IPS-18c (cell line): ENCODE data around the gene PFKL.
"Not testable (repeated sequence)": the region's sequence is repeated elsewhere in the genome, so short reads cannot be mapped to it uniquely, and the experiment has no call there.

Source experiments
- H3K4me3 ChIP-seq: 2 replicates; pipeline ENCODE4 v1.7.0; 2013; ENCODE audit warnings: low read depth, mild to moderate bottlenecking, low read length, moderate library complexity; ENCODE audit not compliant: insufficient read depth
- H3K9me3 ChIP-seq: one replicate; pipeline ENCODE4 v1.6.1; 2013; ENCODE audit warnings: mild to moderate bottlenecking, low read length, moderate library complexity; ENCODE audit not compliant: control insufficient read depth, insufficient read depth

PFKL gene

DNA sequence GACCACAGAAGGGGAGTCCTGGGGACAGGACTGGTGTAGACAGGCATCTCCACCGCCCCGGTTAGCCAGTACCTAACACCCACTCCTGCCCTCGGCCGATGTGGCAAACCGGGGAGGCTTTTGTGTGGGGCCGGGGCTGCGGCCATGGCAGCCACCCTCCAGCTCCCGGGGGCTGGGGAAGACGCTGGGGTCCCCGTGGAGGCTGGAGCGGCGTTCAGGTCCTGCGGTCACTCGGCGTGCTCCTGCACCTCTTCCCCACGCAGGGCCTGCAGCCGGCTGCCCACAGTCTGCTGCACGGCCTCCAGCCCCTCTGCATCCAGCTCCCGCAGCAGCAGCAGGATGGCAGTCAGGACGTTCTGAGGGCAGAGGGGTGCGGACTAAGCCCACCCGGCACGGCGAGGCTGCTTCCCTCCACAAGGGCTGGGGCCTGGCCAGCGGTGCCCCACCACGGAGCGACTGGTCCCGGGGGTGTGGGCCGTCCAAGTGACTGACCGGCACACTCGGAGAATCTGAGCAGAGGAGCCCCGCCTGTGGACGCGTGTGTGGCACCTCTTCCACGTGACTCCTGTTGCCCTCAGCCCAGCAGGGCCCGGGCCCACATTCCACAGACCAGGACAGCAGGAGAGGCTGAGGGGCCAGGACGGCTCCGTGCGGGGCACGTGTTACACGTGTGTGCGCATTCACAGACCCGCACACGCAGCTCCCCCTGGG, 30.3 kb downstream of the PFKL start:
- no peaks in the 10 kb centered on the region for H3K9me3 ChIP-seq

DNA sequence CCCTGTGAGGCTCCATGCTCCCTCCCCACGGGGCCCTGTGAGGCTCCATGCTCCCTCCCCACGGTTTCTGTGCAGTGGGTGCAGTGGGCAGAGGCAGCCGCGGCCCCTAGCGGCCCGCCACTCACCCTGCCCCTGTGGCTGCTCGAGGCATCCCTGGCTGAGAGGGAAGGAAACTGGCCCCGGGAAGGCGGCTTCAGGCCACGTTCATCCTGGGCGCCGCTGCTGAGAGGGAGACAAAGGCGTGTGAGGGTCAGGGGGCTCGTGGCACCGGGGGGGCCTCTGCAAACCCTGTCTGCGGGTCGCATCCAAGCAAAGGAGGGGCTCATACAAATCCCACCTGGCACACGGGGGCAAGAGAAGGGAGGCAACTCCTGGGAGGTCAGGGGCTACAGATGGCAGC, 30.8 kb downstream of the PFKL start:
- Histone ChIP-seq H3K9me3 (no peaks in the 10 kb centered on the region), H3K4me3 (no peak overlapping the region)

More for the DNA sequence above, 30.3 kb downstream of the PFKL start:
- H3K4me3 ChIP-seq, result no peak overlapping the region

DNA sequence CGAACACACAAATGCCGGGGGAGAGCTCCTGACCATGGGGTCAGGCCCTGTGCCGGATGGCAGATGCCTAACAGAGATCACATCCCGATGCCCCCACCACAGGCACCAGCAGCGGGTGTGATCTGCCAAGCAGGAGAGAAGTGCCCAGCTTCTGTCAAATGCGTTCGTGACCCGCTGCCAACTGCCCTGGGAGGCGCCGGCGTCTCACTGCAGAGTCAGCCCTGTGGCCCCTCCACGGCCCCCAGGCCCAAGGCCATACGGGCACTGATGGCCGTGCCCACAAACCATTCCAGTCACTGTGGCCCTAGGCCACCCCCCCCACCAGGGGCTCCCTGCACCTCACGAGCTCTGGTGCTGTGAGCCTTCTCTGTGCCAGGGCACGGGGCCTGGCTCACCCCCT, 31.4 kb downstream of the PFKL start:
- no peaks in the 10 kb centered on the region for H3K9me3 ChIP-seq
- no peak overlapping the region for H3K4me3 ChIP-seq

DNA sequence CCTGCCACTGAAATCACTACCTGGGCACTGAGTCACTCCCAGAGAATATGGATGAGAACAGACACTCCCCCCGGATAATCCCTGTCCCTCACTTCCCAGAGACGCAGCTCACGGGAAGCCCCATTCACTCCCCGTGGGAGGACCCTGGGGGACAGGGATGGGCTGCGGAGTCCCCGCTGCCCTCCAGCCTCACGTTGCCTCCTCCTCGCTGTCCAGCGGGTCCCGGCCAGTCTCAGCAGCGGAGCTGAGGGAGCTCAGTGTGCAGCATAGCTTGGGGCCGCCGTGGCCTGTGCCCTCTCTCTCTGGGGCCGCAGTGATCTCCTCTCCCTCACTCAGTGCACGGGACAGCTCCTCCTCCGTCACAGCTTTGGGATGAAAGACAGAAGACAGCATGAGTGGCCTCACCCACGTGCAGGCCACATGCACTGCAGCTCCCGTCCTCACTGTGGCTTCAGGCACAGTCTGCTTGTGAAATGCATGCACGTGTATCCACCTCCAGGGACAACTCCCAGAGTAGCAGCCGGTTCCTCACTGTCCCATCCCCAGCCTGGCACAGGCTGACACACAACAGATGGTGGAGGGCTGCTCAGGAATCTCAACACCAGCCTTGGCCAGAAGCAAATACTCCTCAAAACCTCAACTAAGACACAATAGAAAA, 31.9 kb downstream of the PFKL start:
- H3K4me3 ChIP-seq, result no peak overlapping the region
- no peaks in the 10 kb centered on the region for H3K9me3 ChIP-seq

DNA sequence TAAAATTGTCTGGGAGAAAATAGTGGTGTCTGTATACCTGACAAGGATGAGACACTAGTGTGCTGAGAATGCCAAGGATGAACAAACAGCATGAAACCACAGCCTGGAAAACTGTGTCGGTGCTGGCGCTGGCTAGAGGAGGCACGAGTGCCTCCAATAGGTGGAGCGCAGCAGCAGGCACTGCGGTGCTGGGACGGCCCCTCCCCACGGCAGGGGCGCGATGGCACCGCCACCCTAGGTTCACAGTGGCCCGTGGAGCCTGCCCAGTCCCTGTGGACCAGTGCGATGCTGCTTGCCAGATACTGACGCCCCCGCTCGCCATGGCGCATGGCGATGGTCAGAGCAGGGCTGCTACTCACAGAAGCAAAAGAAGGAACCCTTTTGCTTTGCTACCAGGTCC, 32.5 kb downstream of the PFKL start:
- Histone ChIP-seq H3K4me3 (no peak overlapping the region), H3K9me3 (no peaks in the 10 kb centered on the region)

DNA sequence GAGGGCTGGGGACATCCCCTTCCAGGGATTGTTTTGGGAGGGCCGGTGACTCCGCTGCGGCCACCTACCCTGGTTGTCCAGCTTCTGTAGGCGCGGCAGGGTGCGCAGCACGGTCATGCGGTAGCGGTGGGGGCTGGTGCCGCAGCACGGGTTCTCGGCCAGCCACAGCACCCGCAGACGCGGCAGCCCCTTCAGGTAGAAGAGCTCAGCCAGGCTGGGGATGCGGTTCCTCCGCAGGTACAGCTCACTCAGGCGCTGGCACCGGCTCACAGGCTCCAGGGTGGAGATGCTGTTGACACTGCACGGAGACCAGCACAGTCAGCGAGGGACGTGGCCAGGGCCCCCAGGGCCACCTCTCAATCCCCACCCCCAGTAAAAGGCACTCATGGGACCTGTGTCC, 33.1 kb downstream of the PFKL start:
- no peaks in the 10 kb centered on the region for H3K9me3 ChIP-seq
- no peak overlapping the region for H3K4me3 ChIP-seq

DNA sequence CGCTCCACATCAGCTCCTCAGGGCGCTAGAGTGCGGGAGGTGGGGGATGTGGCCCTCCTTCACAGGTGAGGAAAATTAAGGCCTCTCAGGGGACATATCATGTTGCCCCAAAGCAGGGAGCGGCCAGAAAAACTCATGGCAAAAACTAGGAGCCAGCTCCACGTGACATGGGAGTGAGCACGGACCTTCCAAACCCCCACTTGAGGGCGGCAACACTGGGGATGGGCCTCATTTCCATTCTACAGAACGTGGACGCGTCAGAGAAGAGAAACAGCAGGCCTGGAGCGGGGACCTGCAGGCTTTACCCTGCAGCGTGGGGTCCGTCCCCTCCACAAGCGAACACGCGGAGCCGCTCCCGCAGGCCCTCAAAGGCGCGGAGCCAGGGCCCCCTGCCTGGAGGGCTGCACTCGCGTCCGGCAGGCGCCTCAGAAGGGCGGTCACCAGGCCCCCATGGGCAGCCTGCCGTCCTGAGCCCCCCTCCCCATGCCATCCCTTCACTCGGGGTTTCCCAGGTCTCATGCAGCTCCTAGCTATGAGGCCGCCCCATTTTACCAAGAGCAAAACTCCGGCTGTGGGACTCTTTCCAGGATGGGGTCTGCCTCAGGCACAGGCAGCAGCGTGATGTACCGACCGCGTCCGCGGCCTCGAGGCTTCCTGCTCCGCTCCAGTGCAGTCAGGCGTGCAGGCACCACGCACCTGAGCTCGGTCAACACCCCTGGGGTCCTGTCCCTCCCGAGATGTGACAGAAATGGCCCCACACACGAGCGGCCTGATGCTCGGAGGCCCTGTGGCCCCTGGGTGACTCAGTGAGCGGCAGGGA, 33.9 kb downstream of the PFKL start:
- H3K4me3 ChIP-seq, result no peak overlapping the region

DNA sequence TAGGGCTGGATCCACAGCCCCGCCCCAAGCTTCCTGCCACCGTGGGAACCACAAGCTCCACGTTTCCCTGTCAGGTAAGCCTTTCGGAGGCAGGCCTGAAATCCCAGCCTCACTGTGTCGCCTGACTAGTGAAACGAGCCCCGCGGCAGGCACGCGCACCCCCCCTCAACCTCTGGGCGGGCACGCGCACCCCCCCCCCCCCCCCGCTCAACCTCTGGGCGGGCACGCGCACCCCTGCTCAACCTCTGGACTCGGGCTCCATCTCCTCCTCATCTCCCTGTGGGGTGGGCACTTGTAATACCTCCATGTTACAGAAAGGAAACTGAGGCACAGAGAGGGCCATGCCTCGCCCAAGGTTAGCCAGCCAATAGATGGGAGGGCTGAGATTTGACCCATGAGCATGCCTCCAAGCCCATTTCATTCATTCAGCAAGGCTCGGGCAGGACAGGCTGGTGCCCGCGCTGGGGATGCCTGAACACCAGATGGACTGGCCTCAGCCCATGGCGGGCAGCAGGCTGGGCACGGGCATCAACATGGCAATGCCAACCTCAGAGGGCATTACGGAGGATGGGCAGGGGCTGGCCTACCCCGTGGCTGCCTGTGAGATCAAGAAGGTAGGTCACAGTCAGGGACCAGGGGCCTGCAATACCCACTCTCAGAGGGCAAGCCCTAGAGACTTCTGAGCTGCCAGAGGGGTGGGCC, 34.6 kb downstream of the PFKL start:
- Histone ChIP-seq H3K9me3 (no peaks in the 10 kb centered on the region), H3K4me3 (no peak overlapping the region)

More for the DNA sequence above, 33.9 kb downstream of the PFKL start:
- no peaks in the 10 kb centered on the region for H3K9me3 ChIP-seq

DNA sequence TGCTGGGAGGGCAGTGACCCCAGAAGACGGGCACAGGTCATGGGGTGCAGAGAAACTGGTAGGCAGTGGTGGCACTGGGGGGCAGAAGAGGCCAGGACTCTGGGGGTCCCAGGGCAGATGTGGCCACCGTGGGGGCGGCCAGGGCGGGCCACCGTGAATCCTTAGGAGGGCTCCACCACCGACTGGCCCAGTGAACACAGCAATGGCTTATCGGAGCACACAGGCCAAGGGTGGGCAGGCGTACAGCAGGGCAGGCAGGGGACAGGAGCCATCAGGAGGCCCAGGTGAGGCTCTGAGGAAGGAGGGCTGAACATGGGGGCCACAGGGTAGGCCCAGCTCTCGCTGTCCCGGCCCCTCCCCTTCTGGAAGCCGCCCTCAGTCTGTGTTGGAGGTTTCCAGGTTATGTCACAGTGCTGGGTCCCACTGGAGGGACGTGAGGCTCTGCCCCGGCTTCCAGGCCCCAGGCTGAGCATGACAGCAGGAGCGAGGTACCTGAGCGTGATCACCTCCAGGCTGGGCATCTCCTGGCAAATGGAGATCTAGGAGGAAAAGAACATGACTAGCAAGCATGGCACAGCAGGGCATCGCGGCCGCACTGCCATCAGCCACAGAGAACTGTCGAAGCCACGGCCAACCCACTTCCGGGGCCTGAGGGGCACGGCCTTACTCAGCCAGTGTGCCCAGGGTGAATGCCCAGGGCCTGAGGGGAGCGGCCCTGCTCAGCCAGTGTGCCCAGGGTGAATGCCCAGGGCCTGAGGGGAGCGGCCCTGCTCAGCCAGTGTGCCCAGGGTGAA, 35.6 kb downstream of the PFKL start:
- no peak overlapping the region for H3K4me3 ChIP-seq
- H3K9me3 ChIP-seq, result no peaks in the 10 kb centered on the region

DNA sequence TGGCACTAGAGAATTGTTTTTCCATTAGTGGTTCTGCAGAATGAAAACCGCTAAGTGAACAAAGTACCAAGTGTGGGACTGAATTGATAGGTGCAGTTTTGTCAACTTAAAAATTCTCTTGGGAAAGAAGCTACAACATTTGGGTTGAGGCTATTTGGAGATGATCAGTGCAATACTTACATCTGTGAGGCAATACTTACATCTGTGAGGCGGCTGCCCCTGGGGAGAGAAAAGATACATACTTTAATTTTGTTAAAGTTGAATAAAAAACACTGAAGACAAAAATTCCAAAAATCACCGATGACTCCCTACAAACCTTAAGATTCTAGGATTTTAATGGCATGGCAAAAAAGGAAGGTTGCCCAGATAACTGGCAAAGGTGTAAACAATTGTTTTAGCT, 37.6 kb downstream of the PFKL start:
- Histone ChIP-seq H3K9me3 (no peaks in the 10 kb centered on the region), H3K4me3 (no peak overlapping the region)

DNA sequence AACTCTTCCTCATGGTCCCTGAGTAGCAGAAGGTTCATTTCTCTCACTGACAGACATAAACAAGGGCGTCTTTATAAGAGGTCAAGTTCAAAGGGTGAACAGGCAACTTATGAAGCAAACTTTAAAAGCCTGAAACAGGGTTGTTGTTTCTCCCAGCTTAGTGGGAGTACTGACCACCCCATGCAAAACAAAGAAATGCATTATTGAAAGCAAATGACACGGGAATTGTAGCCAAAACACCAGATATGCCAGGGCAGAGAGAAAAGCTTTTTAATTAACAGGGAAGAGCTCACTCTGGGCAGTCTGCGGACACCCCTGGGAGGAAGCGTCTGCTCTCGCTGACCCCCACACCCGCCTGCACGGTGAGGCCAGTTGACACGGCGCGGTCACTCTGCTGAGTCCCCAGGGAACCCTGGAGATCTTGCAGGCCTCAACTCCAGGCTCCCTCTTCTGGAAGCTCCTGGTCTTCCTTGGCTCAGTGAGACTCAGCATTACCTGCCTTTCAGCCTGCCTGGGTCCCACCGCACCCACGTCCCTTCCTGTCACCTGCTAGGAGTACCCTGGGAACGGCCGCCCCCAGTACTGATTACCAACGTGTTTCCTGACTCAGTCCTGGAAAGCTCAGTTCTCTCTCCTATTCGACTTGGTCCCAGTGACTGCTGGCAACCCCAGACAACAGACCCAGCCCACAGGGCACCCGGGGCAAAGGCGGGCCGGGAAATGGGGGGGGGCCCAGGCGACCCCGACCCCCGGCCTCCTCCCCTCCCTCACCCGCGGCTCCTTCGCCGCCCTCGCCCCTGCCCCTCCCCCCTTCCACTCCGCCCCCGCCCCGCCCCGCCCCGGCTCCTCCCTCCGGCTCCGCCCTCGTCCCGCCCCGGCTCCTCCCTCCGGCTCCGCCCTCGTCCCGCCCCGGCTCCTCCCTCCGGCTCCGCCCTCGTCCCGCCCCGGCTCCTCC, 38.4 kb downstream of the PFKL start:
- no peaks in the 10 kb centered on the region for H3K9me3 ChIP-seq
- H3K4me3 ChIP-seq, result peak overlapping the region; percentile 50

DNA sequence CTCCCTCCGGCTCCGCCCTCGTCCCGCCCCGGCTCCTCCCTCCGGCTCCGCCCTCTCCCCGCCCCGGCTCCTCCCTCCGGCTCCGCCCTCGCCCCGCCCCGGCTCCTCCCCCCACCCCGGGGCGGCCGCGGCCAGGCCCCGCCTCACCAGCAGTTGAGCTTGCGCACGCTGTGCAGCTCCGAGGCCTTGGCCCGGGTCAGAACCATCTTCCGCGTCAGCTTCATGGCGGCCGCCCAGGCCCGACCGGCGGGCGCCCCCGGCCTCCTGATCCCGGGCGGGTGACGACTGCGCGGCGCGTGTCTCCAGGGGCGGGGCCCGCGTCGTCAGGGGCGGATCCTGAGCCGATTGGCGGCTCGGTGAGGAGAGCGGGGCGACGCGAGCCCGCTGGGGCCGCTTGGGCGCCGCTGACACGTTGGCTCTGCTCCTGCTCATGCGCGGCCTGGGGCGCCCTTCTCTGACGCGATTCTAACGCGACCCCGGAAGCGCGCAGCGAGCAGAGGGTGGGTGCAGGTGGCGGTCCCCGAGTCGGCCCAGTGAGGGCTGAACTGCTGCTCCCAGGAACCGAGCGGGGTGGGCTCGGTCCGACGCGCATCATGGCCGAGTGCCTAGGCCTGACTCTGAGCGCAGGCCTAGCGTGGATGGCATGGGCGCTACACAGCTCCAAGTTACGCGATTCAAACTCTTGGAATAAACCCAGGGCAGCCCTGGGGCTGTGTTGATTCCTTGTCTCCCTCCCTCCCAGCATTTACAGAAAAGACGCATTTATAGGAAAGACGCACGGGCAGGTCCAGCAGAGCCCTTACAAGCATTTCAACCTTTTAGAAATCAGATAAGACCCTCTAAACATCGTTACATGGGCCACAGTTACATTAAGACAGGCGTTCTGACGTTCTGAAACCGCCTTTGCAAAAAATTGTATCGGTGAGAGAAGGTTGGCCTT, 39.4 kb downstream of the PFKL start, which contains the start of gene CFAP410:
TSS of gene CFAP410 (minus strand) at position 420 of the 940 bp plus-strand sequence. CDS start at position 224, 196 bp downstream.
- peak within 1 kb of the TSS; percentile 71 for H3K4me3 ChIP-seq
- no peaks in the 10 kb centered on the region for H3K9me3 ChIP-seq

DNA sequence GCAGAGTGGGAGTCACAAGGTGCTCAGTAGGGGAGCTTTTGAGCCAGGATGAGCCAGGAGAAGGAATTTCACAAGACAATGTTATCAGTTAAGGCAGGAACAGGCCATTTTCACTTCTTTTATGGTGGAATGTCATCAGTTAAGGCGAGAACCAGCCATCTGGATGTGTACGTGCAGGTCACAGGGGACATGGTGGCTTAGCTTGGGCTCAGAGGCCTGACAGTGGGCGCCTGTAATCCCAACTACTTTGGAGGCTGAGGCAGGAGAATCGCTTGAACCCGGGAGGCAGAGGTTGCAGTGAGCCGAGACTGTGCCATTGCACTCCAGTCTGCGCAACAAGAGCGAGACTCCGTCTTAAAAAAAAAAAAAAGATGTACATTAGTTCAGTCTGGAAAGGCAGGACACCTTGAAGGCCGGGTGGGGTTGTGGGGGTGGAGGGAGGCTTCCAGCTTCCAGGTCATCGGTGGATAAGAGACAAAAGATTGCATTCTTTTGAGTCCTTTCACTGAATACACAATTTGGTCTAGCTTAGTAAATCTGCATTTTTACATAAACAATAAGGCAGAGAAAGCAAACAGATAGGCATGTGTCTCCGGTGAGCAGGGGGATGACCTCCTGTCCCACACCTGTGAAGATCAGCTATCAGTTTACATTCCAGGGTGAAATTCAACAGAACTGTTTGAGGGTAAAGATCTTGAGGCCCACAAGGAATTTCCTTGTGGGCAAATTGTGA, 42.0 kb downstream of the PFKL start:
- not testable (repeated sequence) for H3K9me3 ChIP-seq, H3K4me3 ChIP-seq

DNA sequence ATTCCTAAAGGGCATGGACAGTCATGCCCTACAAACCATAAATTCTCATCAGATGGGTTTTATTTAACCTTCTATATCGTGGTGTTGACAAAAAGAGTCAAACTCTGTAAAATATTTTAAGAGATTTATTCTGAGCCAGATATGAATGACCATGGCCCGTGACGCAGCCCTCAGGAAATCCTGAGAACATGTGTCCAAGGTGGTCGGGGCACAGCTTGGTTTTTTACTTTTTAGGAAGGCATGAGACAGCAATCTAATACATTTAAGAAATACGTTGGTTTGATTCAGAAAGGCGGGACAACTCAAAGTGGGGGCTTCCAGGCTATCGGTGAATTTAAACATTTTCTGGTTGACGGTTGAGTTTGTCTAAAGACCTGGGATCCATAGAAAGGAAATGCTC, 43.1 kb downstream of the PFKL start:
- H3K4me3 ChIP-seq, H3K9me3 ChIP-seq: not testable (repeated sequence)
